Activated CD8-positive, alpha-beta T cell treated with anti-CD3 and anti-CD28 coated beads for 36 hours (primary cell): ENCODE measurements around the gene TRIP13. TPM values are rescaled to one million over a fixed set of nuclear protein-coding genes. Genes with fewer than 3 reads are reported as not detected.

ENCODE experiments used
- ATAC-seq: fragments of 200-7000 bp; cut with Tn5 transposase; one replicate; pipeline ENCODE4 v1.10.0; 2021; ENCODE audit warnings: mild to moderate bottlenecking, moderate library complexity
- CTCF ChIA-PET: fragments of 350-600 bp; sonication (Branson Sonifier 250); formaldehyde crosslinking; loops from one replicate; lab custom pipeline; 2021; ENCODE audit warnings: antibody characterized with exemption; lab: Charles Lee
- POLR2A ChIA-PET: fragments of 350-600 bp; sonication (Branson Sonifier 250); formaldehyde crosslinking; loops from one replicate; lab custom pipeline; 2021; ENCODE audit warnings: antibody characterized with exemption; lab: Charles Lee
- DNase-seq: peaks from one replicate; pipeline ENCODE4 v3.0.0-alpha.2; 2020
- H3K27ac Mint-ChIP-seq: one replicate; pipeline ENCODE4 v1.8.0; 2021; ENCODE audit warnings: mild to moderate bottlenecking, mixed read lengths
- H3K27me3 Mint-ChIP-seq: one replicate; pipeline ENCODE4 v1.8.0; 2021; ENCODE audit warnings: mixed read lengths
- H3K36me3 Mint-ChIP-seq: one replicate; pipeline ENCODE4 v1.8.0; 2021; ENCODE audit warnings: low read depth, mixed read lengths
- H3K4me1 Mint-ChIP-seq: one replicate; pipeline ENCODE4 v1.8.0; 2021; ENCODE audit warnings: low read depth, mixed read lengths
- H3K4me3 Mint-ChIP-seq: one replicate; pipeline ENCODE4 v1.8.0; 2021; ENCODE audit warnings: mild to moderate bottlenecking, moderate library complexity, mixed read lengths
- H3K9me3 Mint-ChIP-seq: one replicate; pipeline ENCODE4 v1.8.0; 2021; ENCODE audit warnings: mixed read lengths
- intact Hi-C: fragments of 100-400 bp; cut with micrococcal nuclease; formaldehyde crosslinking; loops from one replicate; pipeline ENCODE4 v1.10.0; 2022
- total RNA-seq, 2 experiments: library from RNA; stranded (reverse); gene quantifications; one replicate each; pipeline ENCODE4 v1.2.3, GENCODE V29; 2021
- TF ChIP-seq, protein P1 (sequence below): fragments of 200-600 bp; IDR thresholded peaks from one replicate; pipeline ENCODE4 v1.8.0; 2022; ENCODE audit warnings: antibody characterized with exemption, mild to moderate bottlenecking

Gene TRIP13
- total RNA-seq, 2 experiments from 2014 or later: 31.0 to 36.9 TPM

DNA sequence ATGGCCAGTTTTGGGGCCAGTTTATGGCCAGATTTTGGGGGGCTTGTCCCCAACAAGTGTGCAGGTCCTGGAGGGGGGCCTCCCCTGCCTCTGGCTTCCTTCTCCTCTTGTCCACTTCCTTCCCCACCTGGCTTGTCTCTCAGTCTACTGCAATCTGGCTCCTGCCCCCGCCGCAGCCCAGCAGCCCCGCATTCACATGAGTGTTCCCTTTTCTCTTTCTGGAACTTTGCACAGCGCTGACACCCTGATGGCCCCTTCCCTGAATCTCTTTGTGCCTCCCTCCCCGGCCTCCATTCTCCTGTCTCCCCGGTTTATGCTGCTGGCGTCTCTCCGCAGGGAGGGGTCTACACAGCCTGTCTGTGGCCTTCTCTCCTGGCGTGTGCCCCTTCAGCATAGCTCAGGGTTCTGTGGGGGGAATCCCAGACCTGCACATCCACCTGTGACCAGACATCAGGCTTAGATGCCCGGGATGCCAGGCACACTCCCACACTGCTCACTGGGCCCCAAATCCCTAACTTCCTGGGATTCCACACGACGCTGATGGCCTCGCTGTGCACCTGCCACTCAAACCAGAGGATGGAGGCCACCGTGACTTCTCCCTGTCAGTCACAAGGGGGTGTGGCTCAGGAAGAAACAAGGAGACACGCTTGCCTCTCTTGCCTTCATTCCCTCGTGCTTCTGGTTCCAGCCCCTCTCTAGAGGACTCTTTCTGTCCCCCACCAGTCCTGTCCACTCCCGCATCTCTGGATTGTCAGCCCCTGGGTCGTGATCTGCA is 17.5 kb downstream of the TRIP13 start:
- Mint-ChIP-seq H3K36me3 (peaks cover 50% of the 10 kb centered on the region), H3K27ac (no peak overlapping the region), H3K9me3 (no peaks in the 10 kb centered on the region), H3K4me1 (peaks cover 4% of the 10 kb centered on the region), H3K27me3 (no peaks in the 10 kb centered on the region), H3K4me3 (no peak overlapping the region)
- ATAC-seq (no peak), DNase-seq (no peak)
- POLR2A ChIA-PET: no interaction called here
- TF ChIP-seq, protein P1, sequence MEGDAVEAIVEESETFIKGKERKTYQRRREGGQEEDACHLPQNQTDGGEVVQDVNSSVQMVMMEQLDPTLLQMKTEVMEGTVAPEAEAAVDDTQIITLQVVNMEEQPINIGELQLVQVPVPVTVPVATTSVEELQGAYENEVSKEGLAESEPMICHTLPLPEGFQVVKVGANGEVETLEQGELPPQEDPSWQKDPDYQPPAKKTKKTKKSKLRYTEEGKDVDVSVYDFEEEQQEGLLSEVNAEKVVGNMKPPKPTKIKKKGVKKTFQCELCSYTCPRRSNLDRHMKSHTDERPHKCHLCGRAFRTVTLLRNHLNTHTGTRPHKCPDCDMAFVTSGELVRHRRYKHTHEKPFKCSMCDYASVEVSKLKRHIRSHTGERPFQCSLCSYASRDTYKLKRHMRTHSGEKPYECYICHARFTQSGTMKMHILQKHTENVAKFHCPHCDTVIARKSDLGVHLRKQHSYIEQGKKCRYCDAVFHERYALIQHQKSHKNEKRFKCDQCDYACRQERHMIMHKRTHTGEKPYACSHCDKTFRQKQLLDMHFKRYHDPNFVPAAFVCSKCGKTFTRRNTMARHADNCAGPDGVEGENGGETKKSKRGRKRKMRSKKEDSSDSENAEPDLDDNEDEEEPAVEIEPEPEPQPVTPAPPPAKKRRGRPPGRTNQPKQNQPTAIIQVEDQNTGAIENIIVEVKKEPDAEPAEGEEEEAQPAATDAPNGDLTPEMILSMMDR: no peak
- CTCF ChIA-PET: no interaction called here
- intact Hi-C loops: no loop called here

DNA sequence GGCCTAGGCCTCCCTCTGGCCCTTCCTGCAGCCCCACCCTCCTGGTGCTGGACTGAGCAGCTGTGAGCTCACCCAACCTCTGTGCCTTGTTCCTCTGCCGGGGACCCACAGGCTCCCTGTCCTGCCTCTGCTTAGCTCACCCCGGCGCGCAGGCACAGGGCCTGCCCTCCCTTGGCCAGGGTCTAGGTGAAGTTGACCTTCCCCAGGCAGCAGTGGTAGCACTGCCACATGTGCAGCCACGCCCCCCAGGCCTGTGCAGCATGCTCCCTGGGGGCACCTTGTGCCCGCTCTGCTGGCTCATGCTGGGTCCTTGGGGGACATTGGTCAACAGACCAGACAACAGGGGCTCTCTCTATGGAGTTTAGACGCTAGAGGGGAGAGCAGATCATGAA is 18.1 kb downstream of the TRIP13 start:
- peaks cover 4% of the 10 kb centered on the region for H3K4me1 Mint-ChIP-seq
- ChIA-PET CTCF (no interaction called here), POLR2A (no interaction called here)
- DNase-seq (no peak), ATAC-seq (no peak)
- no peaks in the 10 kb centered on the region for H3K9me3 Mint-ChIP-seq
- H3K27ac Mint-ChIP-seq: no peak overlapping the region
- no peaks in the 10 kb centered on the region for H3K27me3 Mint-ChIP-seq
- H3K36me3 Mint-ChIP-seq: peaks cover 47% of the 10 kb centered on the region
- H3K4me3 Mint-ChIP-seq: no peak overlapping the region
- TF ChIP-seq, protein P1: no peak
- intact Hi-C loops: no loop called here

DNA sequence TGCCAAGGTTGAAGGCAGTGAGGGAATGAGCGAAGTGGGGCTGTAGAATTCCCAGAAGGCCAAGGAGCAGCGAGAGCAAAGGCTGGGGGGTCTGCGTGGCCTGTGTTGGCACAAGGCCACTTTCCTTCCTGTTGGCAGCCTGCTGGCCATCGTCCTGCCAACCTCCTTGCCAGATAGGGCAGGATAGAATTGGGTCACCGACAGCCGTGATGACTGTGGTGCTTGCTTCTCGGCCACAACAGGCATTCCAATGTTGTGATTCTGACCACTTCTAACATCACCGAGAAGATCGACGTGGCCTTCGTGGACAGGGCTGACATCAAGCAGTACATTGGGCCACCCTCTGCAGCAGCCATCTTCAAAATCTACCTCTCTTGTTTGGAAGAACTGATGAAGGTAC is 18.9 kb downstream of the TRIP13 start:
- Mint-ChIP-seq H3K4me1 (peaks cover 4% of the 10 kb centered on the region), H3K27ac (no peak overlapping the region), H3K4me3 (no peak overlapping the region), H3K9me3 (no peaks in the 10 kb centered on the region), H3K27me3 (no peaks in the 10 kb centered on the region), H3K36me3 (peaks cover 43% of the 10 kb centered on the region)
- TF ChIP-seq, protein P1: no peak
- ChIA-PET POLR2A (interaction anchor here (1.0 kb wide), 1 partner anchor 10 kb away, joined by 3 read pairs; no protein-coding TSS in a partner anchor), CTCF (interaction anchor here (0.9 to 1.0 kb wide), 2 partner anchors 9 to 12 kb away, joined by 3 to 4 read pairs; no protein-coding TSS in a partner anchor)
- no peak for DNase-seq
- intact Hi-C loops: no loop called here
- ATAC-seq: no peak

DNA sequence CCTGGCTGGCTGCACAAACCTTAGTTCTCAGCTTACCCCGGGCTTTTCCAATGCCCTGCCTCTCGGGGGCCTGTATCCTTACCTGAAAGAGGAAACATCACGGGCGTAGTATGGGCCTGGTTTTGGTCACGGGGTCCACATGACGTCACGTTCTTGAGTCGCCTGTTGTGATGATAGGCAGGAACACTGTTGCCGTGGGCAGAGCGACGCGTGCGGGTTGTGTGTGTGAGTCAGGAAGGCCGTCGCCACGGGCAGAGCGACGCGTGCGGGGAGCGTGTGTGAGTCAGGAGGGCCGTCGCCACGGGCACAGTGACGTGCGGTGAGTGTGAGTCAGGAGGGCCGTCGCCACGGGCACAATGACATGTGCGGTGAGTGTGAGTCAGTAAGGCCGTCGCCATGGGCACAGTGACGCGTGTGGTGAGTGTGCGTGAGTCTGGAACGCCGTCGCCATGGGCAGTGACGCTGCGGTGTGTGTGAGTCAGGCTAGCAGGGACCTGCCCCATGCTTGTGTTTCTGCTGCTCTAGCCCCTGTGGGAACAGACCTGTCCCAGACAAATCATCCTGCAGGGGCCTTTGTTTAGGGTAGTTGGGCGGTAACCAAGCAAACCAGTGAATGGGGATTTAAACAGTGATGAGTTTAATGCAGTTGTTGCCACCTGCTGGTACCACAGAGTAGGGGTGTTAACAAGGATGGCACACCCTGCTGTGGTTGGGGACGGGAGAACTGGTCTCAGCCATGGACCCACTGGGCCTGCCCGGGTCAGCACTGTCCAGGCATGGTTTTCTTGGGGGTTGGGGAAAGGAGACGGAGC is 19.8 kb downstream of the TRIP13 start:
- DNase-seq (peak; percentile 76), ATAC-seq (peak; percentile 88)
- Mint-ChIP-seq H3K4me1 (peaks cover 4% of the 10 kb centered on the region), H3K27me3 (no peaks in the 10 kb centered on the region), H3K27ac (peak overlapping the region; percentile 58), H3K4me3 (no peak overlapping the region), H3K9me3 (no peaks in the 10 kb centered on the region), H3K36me3 (peaks cover 46% of the 10 kb centered on the region)
- ChIA-PET CTCF (interaction anchor here (0.9 to 2.2 kb wide), 4 partner anchors 9 to 11 kb away, joined by 3 to 7 read pairs (median 4); no protein-coding TSS in a partner anchor), POLR2A (interaction anchor here (1.0 kb wide), 1 partner anchor 11 kb away, joined by 3 read pairs; no protein-coding TSS in a partner anchor)
- TF ChIP-seq, protein P1: no peak
- intact Hi-C loops: no loop called here
